Uterus (tissue), 2 donors: ENCODE measurements around the gene SNX30.

Experiments
- POLR2A ChIP-seq, 2 donors: fragments of 450-650 bp; IDR thresholded peaks; one replicate each; pipeline ENCODE4 v1.6.1; 2016; ENCODE audit warnings: antibody characterized with exemption in 2 of 2, mild to moderate bottlenecking in 1 of 2, moderate library complexity in 1 of 2
- TF ChIP-seq, protein P1 (sequence below), 4 experiments: fragments of 200-600 bp in 2 of 4; fragments of 450-650 bp in 2 of 4; sonication (generic) in 2 of 4; IDR thresholded peaks; one replicate each; pipeline ENCODE4 v1.5.1; 2016 to 2019; ENCODE audit warnings: antibody characterized with exemption in 4 of 4, mild to moderate bottlenecking in 2 of 4, moderate library complexity in 1 of 4

GRCh38 chr9:112753725-112754124 is 3.2 kb downstream of the SNX30 start:
- TF ChIP-seq, protein P1, sequence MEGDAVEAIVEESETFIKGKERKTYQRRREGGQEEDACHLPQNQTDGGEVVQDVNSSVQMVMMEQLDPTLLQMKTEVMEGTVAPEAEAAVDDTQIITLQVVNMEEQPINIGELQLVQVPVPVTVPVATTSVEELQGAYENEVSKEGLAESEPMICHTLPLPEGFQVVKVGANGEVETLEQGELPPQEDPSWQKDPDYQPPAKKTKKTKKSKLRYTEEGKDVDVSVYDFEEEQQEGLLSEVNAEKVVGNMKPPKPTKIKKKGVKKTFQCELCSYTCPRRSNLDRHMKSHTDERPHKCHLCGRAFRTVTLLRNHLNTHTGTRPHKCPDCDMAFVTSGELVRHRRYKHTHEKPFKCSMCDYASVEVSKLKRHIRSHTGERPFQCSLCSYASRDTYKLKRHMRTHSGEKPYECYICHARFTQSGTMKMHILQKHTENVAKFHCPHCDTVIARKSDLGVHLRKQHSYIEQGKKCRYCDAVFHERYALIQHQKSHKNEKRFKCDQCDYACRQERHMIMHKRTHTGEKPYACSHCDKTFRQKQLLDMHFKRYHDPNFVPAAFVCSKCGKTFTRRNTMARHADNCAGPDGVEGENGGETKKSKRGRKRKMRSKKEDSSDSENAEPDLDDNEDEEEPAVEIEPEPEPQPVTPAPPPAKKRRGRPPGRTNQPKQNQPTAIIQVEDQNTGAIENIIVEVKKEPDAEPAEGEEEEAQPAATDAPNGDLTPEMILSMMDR (IDR thresholded peaks at IDR 0.05), result no peak
- no peak for TF ChIP-seq POLR2A (IDR thresholded peaks at IDR 0.05)
